Upper lobe of left lung (tissue), 4 donors: Measurements from ENCODE around the gene COX17.

ENCODE experiments used
- POLR2A ChIP-seq, 4 donors: fragments of 450-650 bp; IDR thresholded peaks; one replicate each; pipeline ENCODE4 v1.5.1; 2016 to 2017; ENCODE audit warnings: antibody characterized with exemption in 4 of 4, mild to moderate bottlenecking in 2 of 4
- POLR2AphosphoS5 ChIP-seq, 2 donors: sonication (generic); formaldehyde crosslinking; IDR thresholded peaks; one replicate each; pipeline ENCODE4 v1.5.1; 2017; ENCODE audit warnings: antibody characterized with exemption in 2 of 2

- TF ChIP-seq POLR2A (IDR thresholded peaks at IDR 0.05), result no peak
- TF ChIP-seq POLR2AphosphoS5 (IDR thresholded peaks at IDR 0.05), result no peak
Measured at GRCh38 chr3:119658994-119659393, 18.2 kb downstream of the COX17 start.
